GM23338 (cell line): Measurements from ENCODE around the gene TBC1D32. TPM values are rescaled to one million over a fixed set of nuclear protein-coding genes. Genes with fewer than 3 reads are reported as not detected.

ENCODE experiments used
- ATAC-seq: fragments of 200-7000 bp; cut with Tn5 transposase; 3 replicates; pipeline ENCODE4 v1.9.1; 2020
- DNase-seq: peaks from one replicate; pipeline ENCODE4 v3.0.0-alpha.2; 2015; ENCODE audit warnings: low spot score
- H2AFZ ChIP-seq: fragments of 200-600 bp; sonication (generic); 2 replicates; pipeline ENCODE4 v1.8.0; 2016; ENCODE audit warnings: antibody characterized with exemption, mild to moderate bottlenecking, moderate library complexity
- H3F3A ChIP-seq: fragments of 200-600 bp; sonication (generic); replicated peaks from 2 replicates; pipeline ENCODE4 v1.8.0; 2017; ENCODE audit warnings: antibody characterized with exemption, mixed run types, low read depth
- H3K27ac ChIP-seq: fragments of 200-600 bp; sonication (generic); 2 replicates; pipeline ENCODE4 v1.6.1; 2016; ENCODE audit warnings: low read depth
- H3K27me3 ChIP-seq: fragments of 200-600 bp; sonication (generic); 2 replicates; pipeline ENCODE4 v1.8.0; 2016; ENCODE audit warnings: mild to moderate bottlenecking, mixed run types, moderate library complexity; ENCODE audit not compliant: insufficient read depth
- H3K36me3 ChIP-seq: fragments of 200-600 bp; sonication (generic); 2 replicates; pipeline ENCODE4 v1.8.0; 2016; ENCODE audit warnings: mild to moderate bottlenecking; ENCODE audit not compliant: insufficient read depth
- H3K4me1 ChIP-seq: fragments of 200-600 bp; sonication (generic); 2 replicates; pipeline ENCODE4 v1.8.0; 2016; ENCODE audit warnings: mild to moderate bottlenecking, moderate library complexity; ENCODE audit not compliant: insufficient read depth
- H3K4me2 ChIP-seq: fragments of 200-600 bp; sonication (generic); 2 replicates; pipeline ENCODE4 v1.7.1; 2017; ENCODE audit warnings: mixed run types
- H3K4me3 ChIP-seq: fragments of 200-600 bp; sonication (generic); 2 replicates; pipeline ENCODE4 v1.6.1; 2016; ENCODE audit warnings: mixed run types
- H3K79me2 ChIP-seq: fragments of 200-600 bp; sonication (generic); replicated peaks from 2 replicates; pipeline ENCODE4 v1.8.0; 2017; ENCODE audit warnings: mild to moderate bottlenecking; ENCODE audit not compliant: insufficient read depth
- H3K9me2 ChIP-seq: fragments of 200-600 bp; sonication (generic); 2 replicates; pipeline ENCODE4 v1.8.0; 2017; ENCODE audit not compliant: insufficient read depth
- H4K20me1 ChIP-seq: fragments of 200-600 bp; sonication (generic); replicated peaks from 2 replicates; pipeline ENCODE4 v1.8.0; 2017; ENCODE audit warnings: mild to moderate bottlenecking; ENCODE audit not compliant: insufficient read depth
- H3K27ac Mint-ChIP-seq: 2 replicates; pipeline ENCODE4 v1.8.0; 2020; ENCODE audit warnings: inconsistent platforms, mild to moderate bottlenecking, moderate library complexity, mixed read lengths
- H3K27me3 Mint-ChIP-seq: 3 replicates; pipeline ENCODE4 v1.8.0; 2022; ENCODE audit warnings: low read depth, mild to moderate bottlenecking, moderate library complexity, mixed read lengths, inconsistent platforms; ENCODE audit not compliant: insufficient read depth, poor library complexity
- H3K36me3 Mint-ChIP-seq: 3 replicates; pipeline ENCODE4 v1.8.0; 2021; ENCODE audit warnings: low read depth, mild to moderate bottlenecking, inconsistent platforms, moderate library complexity, mixed read lengths
- H3K4me1 Mint-ChIP-seq: 3 replicates; pipeline ENCODE4 v1.8.0; 2020; ENCODE audit warnings: mild to moderate bottlenecking, inconsistent platforms, mixed read lengths
- H3K4me3 Mint-ChIP-seq: 3 replicates; pipeline ENCODE4 v1.8.0; 2021; ENCODE audit warnings: moderate library complexity, mild to moderate bottlenecking, inconsistent platforms, mixed read lengths
- H3K9me3 Mint-ChIP-seq: 3 replicates; pipeline ENCODE4 v1.8.0; 2020; ENCODE audit warnings: moderate library complexity, mild to moderate bottlenecking, inconsistent platforms, mixed read lengths
- CREB1 ChIP-seq: fragments of 250-450 bp; sonication (Bioruptor Pico); IDR thresholded peaks from 2 replicates; pipeline ENCODE4 v1.5.0; 2020; ENCODE audit warnings: low read depth, mild to moderate bottlenecking, moderate library complexity
- CTCF ChIP-seq, 2 experiments: fragments of 200-600 bp in 1 of 2; sonication (generic) in 1 of 2; conservative IDR thresholded peaks; 2 replicates each; pipeline versions ENCODE4 v1.5.1 to v1.6.1; 2016 to 2017; ENCODE audit warnings: antibody characterized with exemption in 2 of 2, low read depth in 2 of 2, mild to moderate bottlenecking in 2 of 2, moderate library complexity in 1 of 2
- EZH2 ChIP-seq: fragments of 200-600 bp; sonication (generic); IDR thresholded peaks from one replicate; pipeline ENCODE4 v1.8.0; 2017; ENCODE audit warnings: antibody characterized with exemption, mild to moderate bottlenecking, low read depth; ENCODE audit not compliant: unreplicated experiment
- EZH2phosphoT487 ChIP-seq: fragments of 200-600 bp; sonication (generic); IDR thresholded peaks from one replicate; pipeline ENCODE4 v1.8.1; 2018; ENCODE audit warnings: antibody characterized with exemption; ENCODE audit not compliant: unreplicated experiment
- JUNB ChIP-seq: IDR thresholded peaks from one replicate; pipeline ENCODE4 v1.6.1; 2016; ENCODE audit warnings: antibody characterized with exemption; ENCODE audit not compliant: unreplicated experiment
- NANOG ChIP-seq: IDR thresholded peaks from 2 replicates; pipeline ENCODE4 v1.6.1; 2016; ENCODE audit warnings: antibody characterized with exemption, borderline replicate concordance
- REST ChIP-seq: IDR thresholded peaks from one replicate; pipeline ENCODE4 v1.6.1; 2018; ENCODE audit warnings: antibody characterized with exemption; ENCODE audit not compliant: unreplicated experiment
- STAT1 ChIP-seq: IDR thresholded peaks from one replicate; pipeline ENCODE4 v1.6.1; 2016; ENCODE audit warnings: antibody characterized with exemption; ENCODE audit not compliant: unreplicated experiment
- ZNF114 ChIP-seq: fragments of 250-450 bp; sonication (Bioruptor Pico); IDR thresholded peaks from 2 replicates; pipeline ENCODE4 v1.5.0; 2020; ENCODE audit warnings: mild to moderate bottlenecking, moderate library complexity
- ZNF331 ChIP-seq: fragments of 250-450 bp; sonication (Bioruptor Pico); IDR thresholded peaks from 2 replicates; pipeline ENCODE4 v1.5.0; 2020; ENCODE audit warnings: low read depth, mild to moderate bottlenecking, moderate library complexity
- polyA plus RNA-seq: library from polyadenylated mRNA; unstranded; fragments of >200 nt; fragmentation: Nextera tagmentation; extraction: Ambion mirVana; gene quantifications from 2 replicates; pipeline ENCODE4 v1.2.1, GENCODE V29; 2016
- total RNA-seq: library from RNA; depleted of rRNA; stranded (reverse); fragments of >200 nt; shearing (Covaris generic); gene quantifications from 2 replicates; pipeline ENCODE4 v1.2.3, GENCODE V29; 2014
- TF ChIP-seq, protein P1 (sequence below): IDR thresholded peaks from 2 replicates; pipeline ENCODE4 v1.6.1; 2016; ENCODE audit warnings: antibody characterized with exemption

TBC1D32 gene
- total and polyA plus RNA-seq, 2 experiments from 2014 or later: 8.9 to 10.4 TPM

DNA sequence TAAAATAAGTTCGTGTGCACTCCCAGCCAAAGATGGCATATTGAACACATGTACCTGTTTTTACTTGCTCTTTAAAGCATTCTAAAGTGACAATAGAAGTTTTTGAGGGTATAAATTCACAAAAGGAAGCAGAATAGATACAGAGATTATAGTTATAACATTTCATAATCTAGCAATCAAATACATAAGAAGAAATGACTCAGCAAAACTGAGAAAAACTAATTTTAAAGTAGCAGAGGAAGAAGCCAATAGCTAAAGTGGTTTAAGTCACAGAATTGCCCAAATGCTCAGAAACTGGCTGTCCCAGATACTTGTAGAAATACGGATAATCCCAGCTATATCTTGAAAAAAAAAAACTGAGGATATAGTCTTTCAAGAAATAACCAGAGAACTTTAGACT lies 49.2 kb upstream of the TBC1D32 start:
- Mint-ChIP-seq H3K4me3 (no peak overlapping the region), H3K4me1 (no peaks in the 10 kb centered on the region), H3K36me3 (no peaks in the 10 kb centered on the region), H3K27ac (no peak overlapping the region), H3K27me3 (peaks cover 3% of the 10 kb centered on the region), H3K9me3 (no peaks in the 10 kb centered on the region)
- Histone ChIP-seq H2AFZ (no peak overlapping the region), H3K9me2 (no peaks in the 10 kb centered on the region), H3K36me3 (no peaks in the 10 kb centered on the region), H3K27me3 (no peaks in the 10 kb centered on the region), H3K27ac (no peak overlapping the region), H3K79me2 (no peaks in the 10 kb centered on the region), H3K4me2 (no peak overlapping the region), H3F3A (no peaks in the 10 kb centered on the region), H3K4me1 (no peaks in the 10 kb centered on the region), H4K20me1 (no peaks in the 10 kb centered on the region), H3K4me3 (no peak overlapping the region)
- ATAC-seq (no peak), DNase-seq (no peak)
- TF ChIP-seq EZH2phosphoT487 (no peak), CREB1 (CRISPR knock-in tag) (no peak), ZNF114 (CRISPR knock-in tag) (no peak), NANOG (no peak)

DNA sequence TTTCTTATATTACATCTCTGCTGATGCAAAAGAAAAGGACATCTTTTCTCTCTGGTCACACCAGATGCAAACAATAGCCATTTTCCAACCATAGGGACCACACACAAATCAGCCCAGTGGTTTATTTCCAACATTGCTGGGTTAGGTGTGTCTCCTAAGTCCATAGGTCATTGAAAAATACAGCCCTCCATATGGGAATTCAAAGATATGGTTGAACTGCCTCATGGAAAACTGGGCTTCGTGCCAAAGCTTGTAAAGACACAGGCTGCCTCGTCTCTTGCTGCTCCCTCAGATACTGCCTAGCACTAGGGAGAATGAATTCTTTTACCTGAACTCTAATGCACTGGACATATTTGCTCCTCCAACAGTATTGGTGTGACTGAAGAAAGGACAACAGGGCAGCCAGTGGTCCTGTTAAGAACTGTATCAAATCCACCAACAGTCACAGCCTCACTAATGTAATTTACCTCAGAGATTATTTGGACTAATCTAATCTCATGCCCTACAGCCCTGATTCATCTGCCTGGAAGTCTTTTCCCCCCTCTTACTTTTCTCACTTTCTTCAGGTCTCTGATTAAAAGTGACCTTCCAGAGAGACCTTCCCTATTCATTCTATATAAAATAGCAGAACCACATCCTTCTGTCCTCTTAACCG lies 48.3 kb upstream of the TBC1D32 start:
- Histone ChIP-seq H3K36me3 (no peaks in the 10 kb centered on the region), H3K27me3 (no peaks in the 10 kb centered on the region), H3K4me1 (0 out of 2 replicates have a peak, but pooled peaks cover under 1% of the 10 kb centered on the region), H3K4me2 (no peak overlapping the region), H4K20me1 (no peaks in the 10 kb centered on the region), H3F3A (no peaks in the 10 kb centered on the region), H2AFZ (no peak overlapping the region), H3K9me2 (no peaks in the 10 kb centered on the region), H3K27ac (no peak overlapping the region), H3K4me3 (no peak overlapping the region), H3K79me2 (no peaks in the 10 kb centered on the region)
- DNase-seq (no peak), ATAC-seq (no peak)
- Mint-ChIP-seq H3K4me1 (no peaks in the 10 kb centered on the region), H3K27me3 (no peaks in the 10 kb centered on the region), H3K27ac (peak overlapping the region; percentile 59; the same call in 1 of the 2 replicates), H3K9me3 (no peaks in the 10 kb centered on the region), H3K4me3 (no peak overlapping the region), H3K36me3 (no peaks in the 10 kb centered on the region)
- TF ChIP-seq REST (no peak), STAT1 (no peak), CTCF (conservative IDR thresholded peaks at IDR 0.05; ENCODE audit: low read depth in 2 of 2) (no peak), EZH2 (no peak), EZH2phosphoT487 (no peak), NANOG (no peak), ZNF331 (CRISPR knock-in tag) (no peak), ZNF114 (CRISPR knock-in tag) (no peak), JUNB (no peak)
- TF ChIP-seq, protein P1, sequence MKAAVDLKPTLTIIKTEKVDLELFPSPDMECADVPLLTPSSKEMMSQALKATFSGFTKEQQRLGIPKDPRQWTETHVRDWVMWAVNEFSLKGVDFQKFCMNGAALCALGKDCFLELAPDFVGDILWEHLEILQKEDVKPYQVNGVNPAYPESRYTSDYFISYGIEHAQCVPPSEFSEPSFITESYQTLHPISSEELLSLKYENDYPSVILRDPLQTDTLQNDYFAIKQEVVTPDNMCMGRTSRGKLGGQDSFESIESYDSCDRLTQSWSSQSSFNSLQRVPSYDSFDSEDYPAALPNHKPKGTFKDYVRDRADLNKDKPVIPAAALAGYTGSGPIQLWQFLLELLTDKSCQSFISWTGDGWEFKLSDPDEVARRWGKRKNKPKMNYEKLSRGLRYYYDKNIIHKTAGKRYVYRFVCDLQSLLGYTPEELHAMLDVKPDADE: no peak
